HepG2 (cell line): ENCODE data around the gene TUBA1A. TPM values are rescaled to one million over a fixed set of nuclear protein-coding genes. Genes with fewer than 3 reads are reported as not detected.
A peak's percentile ranks its signal among the peaks of the same experiment; 100 is the strongest.

Source experiments
- ATAC-seq: fragments of 200-7000 bp; cut with Tn5 transposase; 3 replicates; pipeline ENCODE4 v1.9.1; 2020; ENCODE audit warnings: mild to moderate bottlenecking, moderate library complexity
- BruUV-seq: library from RNA; stranded (reverse); fragments of 400-500 nt; replicated peaks from 2 replicates; lab custom pipeline; 2021; lab: Mats Ljungman, UMichigan
- CTCF ChIA-PET: fragments of 300-600 bp; formaldehyde crosslinking; extraction: SDS; loops from one replicate; lab custom pipeline; 2021; ENCODE audit warnings: low total read pairs, inconsistent platforms, low intra/inter-chr PET ratio; lab: Yijun Ruan, JAX
- POLR2A ChIA-PET: fragments of 350-600 bp; sonication (Branson Sonifier 250); formaldehyde crosslinking; loops from one replicate; lab custom pipeline; 2020; ENCODE audit warnings: antibody characterized with exemption, inconsistent platforms; lab: Yijun Ruan, JAX
- DNase-seq: peaks from one replicate; pipeline ENCODE4 v3.0.0-alpha.2; 2015; ENCODE audit warnings: low spot score
- FAIRE-seq: peaks from 3 replicates; lab custom pipeline; 2011; peaks lifted over from hg19 to GRCh38; lab: Jason Lieb, UNC
- H2AFZ ChIP-seq: one replicate; pipeline ENCODE4 v1.6.1; 2011; ENCODE audit warnings: low read length, inconsistent platforms
- H3K27ac ChIP-seq: fragments of 300-600 bp; 3 replicates; pipeline ENCODE4 v1.8.0; 2011; ENCODE audit warnings: mixed run types, mild to moderate bottlenecking, mixed read lengths, low read length, inconsistent platforms; ENCODE audit not compliant: insufficient read depth; ENCODE audit errors: extremely low read length
- H3K27me3 ChIP-seq, 2 experiments: fragments of 200-600 bp in 1 of 2; 2 replicates in 1 of 2; 3 replicates in 1 of 2; pipeline versions ENCODE4 v1.6.0 to v1.8.0; 2011; ENCODE audit warnings: low read length in 2 of 2, mild to moderate bottlenecking in 2 of 2, moderate library complexity in 2 of 2, inconsistent platforms in 1 of 2; ENCODE audit not compliant: insufficient read depth in 2 of 2, control insufficient read depth in 1 of 2
- H3K36me3 ChIP-seq, 2 experiments: fragments of 200-600 bp in 1 of 2; replicated peaks in 1 of 2; 2 replicates in 1 of 2; 3 replicates in 1 of 2; pipeline versions ENCODE4 v1.5.1 to v1.8.0; 2011; ENCODE audit warnings: low read length in 2 of 2, inconsistent platforms in 1 of 2; ENCODE audit not compliant: insufficient read depth in 2 of 2, control insufficient read depth in 1 of 2
- H3K4me1 ChIP-seq: 2 replicates; pipeline ENCODE4 v1.5.1; 2012; ENCODE audit warnings: low read length, inconsistent platforms; ENCODE audit not compliant: insufficient read depth
- H3K4me2 ChIP-seq: 2 replicates; pipeline ENCODE4 v1.6.0; 2011; ENCODE audit warnings: low read depth, low read length, inconsistent platforms
- H3K4me3 ChIP-seq, 3 experiments: fragments of 200-600 bp in 1 of 3; sonication (generic), shearing (Covaris generic) in 1 of 3; replicated peaks in 1 of 3; 2 replicates each; pipeline ENCODE4 v1.5.1; 2011 to 2016; ENCODE audit warnings: low read length in 3 of 3, inconsistent platforms in 2 of 3, low read depth in 2 of 3, mild to moderate bottlenecking in 2 of 3, control low read depth in 1 of 3, mixed read lengths in 1 of 3; ENCODE audit not compliant: insufficient read depth in 1 of 3
- H3K79me2 ChIP-seq: one replicate; pipeline ENCODE4 v1.6.1; 2011; ENCODE audit warnings: low read length, inconsistent platforms; ENCODE audit not compliant: insufficient read depth
- H3K9ac ChIP-seq: 2 replicates; pipeline ENCODE4 v1.6.0; 2011; ENCODE audit warnings: mild to moderate bottlenecking, low read depth, low read length, inconsistent platforms; ENCODE audit not compliant: insufficient read depth
- H3K9me3 ChIP-seq: 2 replicates; pipeline ENCODE4 v1.5.1; 2012; ENCODE audit warnings: mild to moderate bottlenecking, low read length
- H4K20me1 ChIP-seq: 2 replicates; pipeline ENCODE4 v1.6.0; 2011; ENCODE audit warnings: inconsistent platforms, mild to moderate bottlenecking, low read length, moderate library complexity; ENCODE audit not compliant: insufficient read depth
- GFI1 ChIP-seq: sonication (generic); formaldehyde crosslinking; IDR thresholded peaks from 2 replicates; pipeline ENCODE4 v1.5.0; 2020; ENCODE audit warnings: missing genetic modification reagents, mild to moderate bottlenecking, borderline replicate concordance
- PAX8 ChIP-seq: sonication (generic); formaldehyde crosslinking; IDR thresholded peaks from 2 replicates; pipeline ENCODE4 v1.8.0; 2022; ENCODE audit warnings: mild to moderate bottlenecking, missing genetic modification reagents, borderline replicate concordance
- SOX6 ChIP-seq, 2 experiments: fragments of 450-650 bp in 1 of 2; sonication (generic) in 1 of 2; formaldehyde crosslinking in 1 of 2; IDR thresholded peaks; 2 replicates each; pipeline versions ENCODE4 v1.4.0 to v1.6.1; 2017 to 2020; ENCODE audit warnings: antibody characterized with exemption in 1 of 2, mild to moderate bottlenecking in 1 of 2, missing genetic modification reagents in 1 of 2
- XRCC5 ChIP-seq: fragments of 200-400 bp; formaldehyde crosslinking; optimal IDR thresholded peaks from 2 replicates; pipeline ENCODE3; 2017; ENCODE audit warnings: mild to moderate bottlenecking, low read length
- ZNF563 ChIP-seq: sonication (generic); formaldehyde crosslinking; IDR thresholded peaks from 2 replicates; pipeline ENCODE4 v1.8.0; 2022; ENCODE audit warnings: mild to moderate bottlenecking, moderate library complexity, missing genetic modification reagents
- WGBS: methylation state at CpG from one replicate; pipeline ENCODE4 v1.1.6; 2017; ENCODE audit warnings: low lambda C conversion rate; 5-methylcytosine and 5-hydroxymethylcytosine counted together
- in situ Hi-C: cut with HindIII; loops from 2 replicates; pipeline ENCODE4 v1.10.0; 2017; ENCODE audit warnings: low pct_unique_long_range_greater_than_20kb; ENCODE audit not compliant: extremely low pct_ligation_motif_present
- intact Hi-C: fragments of 100-400 bp; cut with micrococcal nuclease; formaldehyde crosslinking; loops from one replicate; pipeline ENCODE4 v1.10.0; 2022; ENCODE audit not compliant: unreplicated experiment
- polyA plus RNA-seq, 8 experiments: library from polyadenylated mRNA; depleted of rRNA in 3 of 8; stranded (reverse) in 7 of 8; unstranded in 1 of 8; fragments of >200 nt; fragmentation: Illumina TruSeq in 4 of 8; extraction: Trizol in 4 of 8; gene quantifications; 2 replicates each; pipeline versions ENCODE4 v1.2.1 to v1.2.3, GENCODE V29; 2011 to 2016; ENCODE audit warnings: low read depth in 4 of 8, missing spikeins in 1 of 8, mixed read lengths in 1 of 8; ENCODE audit not compliant: insufficient read depth in 1 of 8
- total RNA-seq, 5 experiments: library from RNA; depleted of rRNA; stranded (reverse); fragments of >200 nt; fragmentation: Illumina TruSeq; extraction: Trizol; gene quantifications; 2 replicates each; pipeline ENCODE4 v1.2.3, GENCODE V29; 2016; ENCODE audit warnings: low read depth in 1 of 5
- TF ChIP-seq, protein P1 (sequence below): sonication (generic); formaldehyde crosslinking; IDR thresholded peaks from 2 replicates; pipeline ENCODE4 v1.4.0; 2020; ENCODE audit warnings: mild to moderate bottlenecking, missing genetic modification reagents
- TF ChIP-seq, protein P2 (sequence below): sonication (generic); formaldehyde crosslinking; IDR thresholded peaks from 2 replicates; pipeline ENCODE4 v1.4.0; 2020; ENCODE audit warnings: missing genetic modification reagents, mild to moderate bottlenecking, borderline replicate concordance
- TF ChIP-seq, protein P3 (sequence below): sonication (generic); formaldehyde crosslinking; IDR thresholded peaks from 2 replicates; pipeline ENCODE4 v1.8.1; 2023; ENCODE audit warnings: mild to moderate bottlenecking, missing genetic modification reagents

The TUBA1A gene
- total and polyA plus RNA-seq, 2 of the 13 experiments (the other 11 are each of a cell fraction or from before 2014, with no cell fraction given), result 20.7 to 24.8 TPM

DNA sequence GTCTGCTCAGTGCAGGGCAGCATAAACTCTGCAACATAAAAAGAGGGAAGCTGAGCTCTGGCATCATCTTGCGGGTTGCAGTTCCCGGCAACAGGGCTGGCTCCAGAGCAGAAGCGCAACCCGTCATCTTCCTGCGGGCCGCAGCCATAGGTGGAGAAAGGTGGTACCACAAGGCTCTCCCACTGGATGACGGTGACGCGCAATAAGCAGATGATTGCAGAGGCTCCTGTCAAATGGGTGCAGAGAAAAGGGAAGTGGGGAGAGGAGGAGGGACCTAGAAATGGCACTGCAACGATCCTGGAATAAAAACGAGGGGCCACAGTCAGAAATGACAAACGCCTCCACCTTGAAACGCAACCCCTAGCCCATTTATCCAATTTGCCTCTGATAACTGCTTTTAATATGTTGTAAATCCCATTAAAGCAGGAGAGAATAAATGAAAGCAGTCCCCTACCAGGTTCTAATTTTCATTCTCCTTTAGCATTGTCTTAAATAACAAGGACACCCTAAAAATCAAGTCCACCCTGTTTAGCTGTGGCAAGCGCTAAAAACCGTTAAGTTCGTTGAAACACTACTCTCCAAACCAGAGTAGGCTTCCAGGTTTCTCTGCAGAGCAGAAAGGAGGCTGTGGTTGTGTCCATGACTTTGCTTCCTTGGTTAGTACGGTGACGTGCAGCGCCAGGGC is 45.1 kb upstream of the TUBA1A start (continued):
- TF ChIP-seq, protein P1, sequence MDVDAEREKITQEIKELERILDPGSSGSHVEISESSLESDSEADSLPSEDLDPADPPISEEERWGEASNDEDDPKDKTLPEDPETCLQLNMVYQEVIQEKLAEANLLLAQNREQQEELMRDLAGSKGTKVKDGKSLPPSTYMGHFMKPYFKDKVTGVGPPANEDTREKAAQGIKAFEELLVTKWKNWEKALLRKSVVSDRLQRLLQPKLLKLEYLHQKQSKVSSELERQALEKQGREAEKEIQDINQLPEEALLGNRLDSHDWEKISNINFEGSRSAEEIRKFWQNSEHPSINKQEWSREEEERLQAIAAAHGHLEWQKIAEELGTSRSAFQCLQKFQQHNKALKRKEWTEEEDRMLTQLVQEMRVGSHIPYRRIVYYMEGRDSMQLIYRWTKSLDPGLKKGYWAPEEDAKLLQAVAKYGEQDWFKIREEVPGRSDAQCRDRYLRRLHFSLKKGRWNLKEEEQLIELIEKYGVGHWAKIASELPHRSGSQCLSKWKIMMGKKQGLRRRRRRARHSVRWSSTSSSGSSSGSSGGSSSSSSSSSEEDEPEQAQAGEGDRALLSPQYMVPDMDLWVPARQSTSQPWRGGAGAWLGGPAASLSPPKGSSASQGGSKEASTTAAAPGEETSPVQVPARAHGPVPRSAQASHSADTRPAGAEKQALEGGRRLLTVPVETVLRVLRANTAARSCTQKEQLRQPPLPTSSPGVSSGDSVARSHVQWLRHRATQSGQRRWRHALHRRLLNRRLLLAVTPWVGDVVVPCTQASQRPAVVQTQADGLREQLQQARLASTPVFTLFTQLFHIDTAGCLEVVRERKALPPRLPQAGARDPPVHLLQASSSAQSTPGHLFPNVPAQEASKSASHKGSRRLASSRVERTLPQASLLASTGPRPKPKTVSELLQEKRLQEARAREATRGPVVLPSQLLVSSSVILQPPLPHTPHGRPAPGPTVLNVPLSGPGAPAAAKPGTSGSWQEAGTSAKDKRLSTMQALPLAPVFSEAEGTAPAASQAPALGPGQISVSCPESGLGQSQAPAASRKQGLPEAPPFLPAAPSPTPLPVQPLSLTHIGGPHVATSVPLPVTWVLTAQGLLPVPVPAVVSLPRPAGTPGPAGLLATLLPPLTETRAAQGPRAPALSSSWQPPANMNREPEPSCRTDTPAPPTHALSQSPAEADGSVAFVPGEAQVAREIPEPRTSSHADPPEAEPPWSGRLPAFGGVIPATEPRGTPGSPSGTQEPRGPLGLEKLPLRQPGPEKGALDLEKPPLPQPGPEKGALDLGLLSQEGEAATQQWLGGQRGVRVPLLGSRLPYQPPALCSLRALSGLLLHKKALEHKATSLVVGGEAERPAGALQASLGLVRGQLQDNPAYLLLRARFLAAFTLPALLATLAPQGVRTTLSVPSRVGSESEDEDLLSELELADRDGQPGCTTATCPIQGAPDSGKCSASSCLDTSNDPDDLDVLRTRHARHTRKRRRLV (CRISPR knock-in tag), result 0 out of 2 replicates have a peak, but pooled peaks have one; percentile 46
- TF ChIP-seq, all 625 proteins: peak for 5

DNA sequence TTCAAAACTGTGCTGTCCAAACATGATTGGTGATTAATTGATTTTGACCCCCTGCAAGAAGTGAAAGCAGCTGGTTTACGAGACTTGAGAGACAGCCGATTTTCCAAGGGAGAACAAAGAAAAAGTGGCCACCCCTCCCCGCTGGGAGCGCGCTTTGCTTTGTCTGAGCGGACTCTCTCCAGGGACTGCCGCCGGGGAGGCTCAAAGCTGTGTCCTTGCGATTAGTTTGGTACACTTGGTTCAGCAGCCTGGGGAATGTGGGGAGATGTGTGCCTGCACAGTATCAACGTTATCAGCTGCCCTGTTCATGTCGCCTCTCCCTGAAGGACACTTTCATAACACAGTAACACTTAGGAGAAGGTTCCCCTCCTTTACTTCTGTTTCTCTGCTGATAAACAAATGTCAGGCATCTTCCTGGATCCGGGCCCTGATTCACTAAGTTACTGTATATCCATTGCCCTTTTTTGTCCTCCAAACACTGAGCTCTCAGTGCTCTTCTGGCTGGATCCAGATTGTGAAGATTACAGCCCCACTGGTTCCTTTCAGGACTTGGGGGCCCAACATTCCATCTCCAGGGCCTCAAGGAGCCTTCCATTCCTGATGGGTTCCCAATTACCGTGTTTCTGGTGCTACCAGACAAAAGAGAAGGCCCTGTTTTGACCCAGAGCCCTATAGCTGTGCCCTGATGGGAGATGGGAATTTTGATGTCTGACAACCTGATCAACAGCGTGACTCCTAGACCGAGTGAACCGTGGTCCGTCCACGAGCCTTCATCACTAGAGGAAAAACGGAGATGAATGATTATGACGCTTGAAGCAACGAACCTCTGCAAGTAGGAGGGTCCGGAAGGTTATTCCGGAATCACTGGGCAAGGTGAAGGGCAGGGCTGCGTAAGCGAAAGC is 44.3 kb upstream of the TUBA1A start:
- H4K20me1 ChIP-seq, result no peaks in the 10 kb centered on the region
- peak overlapping the region; percentile 82 for H3K4me2 ChIP-seq
- ChIA-PET POLR2A (interaction anchor here (0.7 to 1.3 kb wide), 3 partner anchors 31 to 103 kb away, joined by 3 to 5 read pairs (median 3); no protein-coding TSS in a partner anchor), CTCF (no interaction called here)
- ATAC-seq (peak; percentile 78), DNase-seq (peak; percentile 30), FAIRE-seq (peak; percentile 79)
- H3K36me3 ChIP-seq, result no peaks in the 10 kb centered on the region
- peak overlapping the region; percentile 83 for H2AFZ ChIP-seq
- 49% methylated on average over 23 of the region's 25 CpGs for WGBS
- no peaks in the 10 kb centered on the region; a peak in 2 of 5 replicates for H3K27me3 ChIP-seq
- no peak overlapping the region for H3K27ac ChIP-seq
- BruUV-seq, result no TSS peak
- H3K4me1 ChIP-seq, result peaks cover 27% of the 10 kb centered on the region
- peak overlapping the region; percentile 34; the same call in 1 of the 2 replicates for H3K9ac ChIP-seq
- intact Hi-C loops, result no loop called here
- H3K4me3 ChIP-seq, result peak overlapping the region in 2 of 3 experiments; percentile 33 to 54; a peak in 5 of 6 replicates
- in situ Hi-C loops, result no loop called here
- no peaks in the 10 kb centered on the region for H3K79me2 ChIP-seq
- no peaks in the 10 kb centered on the region for H3K9me3 ChIP-seq
- no peak for TF ChIP-seq PAX8
- TF ChIP-seq ZNF563 (CRISPR knock-in tag), result no peak
- TF ChIP-seq, protein P2, sequence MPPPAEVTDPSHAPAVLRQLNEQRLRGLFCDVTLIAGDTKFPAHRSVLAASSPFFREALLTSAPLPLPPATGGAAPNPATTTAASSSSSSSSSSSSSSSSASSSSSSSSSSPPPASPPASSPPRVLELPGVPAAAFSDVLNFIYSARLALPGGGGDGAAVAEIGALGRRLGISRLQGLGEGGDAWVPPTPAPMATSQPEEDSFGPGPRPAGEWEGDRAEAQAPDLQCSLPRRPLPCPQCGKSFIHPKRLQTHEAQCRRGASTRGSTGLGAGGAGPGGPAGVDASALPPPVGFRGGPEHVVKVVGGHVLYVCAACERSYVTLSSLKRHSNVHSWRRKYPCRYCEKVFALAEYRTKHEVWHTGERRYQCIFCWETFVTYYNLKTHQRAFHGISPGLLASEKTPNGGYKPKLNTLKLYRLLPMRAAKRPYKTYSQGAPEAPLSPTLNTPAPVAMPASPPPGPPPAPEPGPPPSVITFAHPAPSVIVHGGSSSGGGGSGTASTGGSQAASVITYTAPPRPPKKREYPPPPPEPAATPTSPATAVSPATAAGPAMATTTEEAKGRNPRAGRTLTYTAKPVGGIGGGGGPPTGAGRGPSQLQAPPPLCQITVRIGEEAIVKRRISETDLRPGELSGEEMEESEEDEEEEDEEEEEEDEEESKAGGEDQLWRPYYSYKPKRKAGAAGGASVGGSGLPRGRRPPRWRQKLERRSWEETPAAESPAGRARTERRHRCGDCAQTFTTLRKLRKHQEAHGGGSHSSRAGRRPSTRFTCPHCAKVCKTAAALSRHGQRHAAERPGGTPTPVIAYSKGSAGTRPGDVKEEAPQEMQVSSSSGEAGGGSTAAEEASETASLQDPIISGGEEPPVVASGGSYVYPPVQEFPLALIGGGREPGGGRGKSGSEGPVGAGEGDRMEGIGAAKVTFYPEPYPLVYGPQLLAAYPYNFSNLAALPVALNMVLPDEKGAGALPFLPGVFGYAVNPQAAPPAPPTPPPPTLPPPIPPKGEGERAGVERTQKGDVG (CRISPR knock-in tag), result no peak
- TF ChIP-seq, protein P3, sequence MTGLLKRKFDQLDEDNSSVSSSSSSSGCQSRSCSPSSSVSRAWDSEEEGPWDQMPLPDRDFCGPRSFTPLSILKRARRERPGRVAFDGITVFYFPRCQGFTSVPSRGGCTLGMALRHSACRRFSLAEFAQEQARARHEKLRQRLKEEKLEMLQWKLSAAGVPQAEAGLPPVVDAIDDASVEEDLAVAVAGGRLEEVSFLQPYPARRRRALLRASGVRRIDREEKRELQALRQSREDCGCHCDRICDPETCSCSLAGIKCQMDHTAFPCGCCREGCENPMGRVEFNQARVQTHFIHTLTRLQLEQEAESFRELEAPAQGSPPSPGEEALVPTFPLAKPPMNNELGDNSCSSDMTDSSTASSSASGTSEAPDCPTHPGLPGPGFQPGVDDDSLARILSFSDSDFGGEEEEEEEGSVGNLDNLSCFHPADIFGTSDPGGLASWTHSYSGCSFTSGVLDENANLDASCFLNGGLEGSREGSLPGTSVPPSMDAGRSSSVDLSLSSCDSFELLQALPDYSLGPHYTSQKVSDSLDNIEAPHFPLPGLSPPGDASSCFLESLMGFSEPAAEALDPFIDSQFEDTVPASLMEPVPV (CRISPR knock-in tag), result no peak
- no peak for TF ChIP-seq SOX6 (IDR thresholded peaks at IDR 0.05)
- peak; percentile 49; the same call in 1 of the 2 replicates for TF ChIP-seq SOX6 (CRISPR knock-in tag; IDR thresholded peaks at IDR 0.05)
- TF ChIP-seq XRCC5, result peak; percentile 49
- TF ChIP-seq GFI1 (CRISPR knock-in tag), result no peak
